Nucleus accumbens (tissue), 56 donors: ENCODE results near the gene AFAP1L2.
A peak's percentile ranks its signal among the peaks of the same experiment; 100 is the strongest.

Experiments
- DNase-seq, 56 donors: peaks; one replicate each; lab custom pipeline; 2025; lab: John Stamatoyannopoulos, UW

AFAP1L2 gene

GRCh38 chr10:114418109-114418508 lies 13.8 kb upstream of the AFAP1L2 start:
- no peak for DNase-seq

- DNase-seq: no peak
Observed at GRCh38 chr10:114412907-114413797, 8.8 kb upstream of the AFAP1L2 start.

- no peak for DNase-seq
Observed at GRCh38 chr10:114408968-114409444, 4.7 kb upstream of the AFAP1L2 start.

- no peak for DNase-seq
Observed at GRCh38 chr10:114408112-114408967, 4.0 kb upstream of the AFAP1L2 start.

- no peak for DNase-seq
Observed at GRCh38 chr10:114406455-114406854, 2.2 kb upstream of the AFAP1L2 start.

- DNase-seq: no peak
Observed at GRCh38 chr10:114405011-114405350, 679 bp upstream of the AFAP1L2 start.

- DNase-seq: peak in 1 of 56 donors; percentile 16
Observed at GRCh38 chr10:114403541-114404161, 651 bp downstream of the AFAP1L2 start.

GRCh38 chr10:114402871-114403540 lies 1.3 kb downstream of the AFAP1L2 start:
- no peak for DNase-seq

GRCh38 chr10:114402233-114402632 lies 2.1 kb downstream of the AFAP1L2 start:
- DNase-seq: no peak

GRCh38 chr10:114401195-114401791 lies 3.0 kb downstream of the AFAP1L2 start:
- DNase-seq: peak in 11 of 56 donors; percentile 10 to 53 (median 25)

GRCh38 chr10:114400091-114400490 lies 4.2 kb downstream of the AFAP1L2 start:
- DNase-seq: no peak

GRCh38 chr10:114399576-114399975 lies 4.7 kb downstream of the AFAP1L2 start:
- DNase-seq: no peak

GRCh38 chr10:114398587-114399331 lies 5.5 kb downstream of the AFAP1L2 start:
- no peak for DNase-seq

- no peak for DNase-seq
Observed at GRCh38 chr10:114397651-114398145, 6.6 kb downstream of the AFAP1L2 start.

GRCh38 chr10:114396464-114396863 lies 7.8 kb downstream of the AFAP1L2 start:
- DNase-seq: no peak

GRCh38 chr10:114395366-114396022 lies 8.8 kb downstream of the AFAP1L2 start:
- peak in 1 of 56 donors; percentile 11 for DNase-seq

GRCh38 chr10:114394531-114394930 lies 9.8 kb downstream of the AFAP1L2 start:
- DNase-seq: no peak

GRCh38 chr10:114393886-114394285 lies 10.4 kb downstream of the AFAP1L2 start:
- DNase-seq: no peak
